Measurements from ENCODE around the gene AGBL3.
"Not testable (repeated sequence)": the region's sequence is repeated elsewhere in the genome, so short reads cannot be mapped to it uniquely, and the experiment has no call there.

The AGBL3 gene

DNA sequence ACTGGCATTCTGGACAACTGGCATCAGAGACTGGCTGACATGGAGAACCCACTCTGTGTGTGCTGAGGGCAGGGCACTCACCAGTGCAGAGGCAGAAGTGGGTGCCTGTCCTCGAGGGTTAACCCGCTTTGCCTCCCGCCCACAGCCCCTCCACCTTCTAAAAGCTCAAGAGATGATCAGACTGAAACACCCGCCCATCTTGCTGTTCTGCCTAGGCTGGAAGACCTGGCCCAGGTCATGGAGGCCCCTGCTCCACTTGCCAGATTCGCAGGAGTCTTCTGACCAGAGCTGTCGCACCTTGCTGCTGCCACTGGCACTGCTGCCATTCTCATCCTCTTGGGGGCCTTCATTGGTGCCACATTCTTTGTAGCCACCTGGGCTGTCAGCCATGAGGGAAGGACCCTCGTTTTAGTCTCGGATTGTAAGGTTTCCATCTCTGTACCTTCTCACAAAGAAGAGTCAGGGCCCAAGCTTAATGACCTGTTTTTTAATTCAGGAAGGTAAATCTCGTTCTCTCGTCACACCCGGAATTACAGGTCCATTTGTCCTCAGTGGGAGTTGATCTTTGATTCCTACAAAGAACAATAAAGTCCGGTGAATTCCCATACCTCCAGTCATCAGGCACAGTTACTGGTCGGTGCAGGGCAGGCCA lies 182.3 kb downstream of the AGBL3 start:
- H3K27me3 ChIP-seq (ENCODE audit: insufficient read depth, insufficient read length): no peaks in the 10 kb centered on the region
- no peak overlapping the region for H3K9ac ChIP-seq (ENCODE audit: insufficient read length, low read depth)
- no peak overlapping the region for H3K4me3 ChIP-seq (ENCODE audit: insufficient read length, low read depth)
- no peaks in the 10 kb centered on the region for H3K9me3 ChIP-seq (ENCODE audit: insufficient read depth, low read length)
- no peak for TF ChIP-seq SUZ12 (IDR thresholded peaks at IDR 0.05; ENCODE audit: extremely low read depth, insufficient read depth, insufficient read length)
- TF ChIP-seq ZNF274 (IDR thresholded peaks at IDR 0.05; ENCODE audit: low read depth, low read length): no peak
- no peak for TF ChIP-seq YY1 (IDR thresholded peaks at IDR 0.05; ENCODE audit: insufficient read depth, insufficient read length)
- peaks cover 53% of the 10 kb centered on the region for H3K36me3 ChIP-seq (ENCODE audit: insufficient read depth, insufficient read length, low read length)
- DNase-seq (ENCODE audit: low read depth, low spot score): no peak
- peaks cover 13% of the 10 kb centered on the region for H3K4me1 ChIP-seq (ENCODE audit: insufficient read depth, insufficient read length)

DNA sequence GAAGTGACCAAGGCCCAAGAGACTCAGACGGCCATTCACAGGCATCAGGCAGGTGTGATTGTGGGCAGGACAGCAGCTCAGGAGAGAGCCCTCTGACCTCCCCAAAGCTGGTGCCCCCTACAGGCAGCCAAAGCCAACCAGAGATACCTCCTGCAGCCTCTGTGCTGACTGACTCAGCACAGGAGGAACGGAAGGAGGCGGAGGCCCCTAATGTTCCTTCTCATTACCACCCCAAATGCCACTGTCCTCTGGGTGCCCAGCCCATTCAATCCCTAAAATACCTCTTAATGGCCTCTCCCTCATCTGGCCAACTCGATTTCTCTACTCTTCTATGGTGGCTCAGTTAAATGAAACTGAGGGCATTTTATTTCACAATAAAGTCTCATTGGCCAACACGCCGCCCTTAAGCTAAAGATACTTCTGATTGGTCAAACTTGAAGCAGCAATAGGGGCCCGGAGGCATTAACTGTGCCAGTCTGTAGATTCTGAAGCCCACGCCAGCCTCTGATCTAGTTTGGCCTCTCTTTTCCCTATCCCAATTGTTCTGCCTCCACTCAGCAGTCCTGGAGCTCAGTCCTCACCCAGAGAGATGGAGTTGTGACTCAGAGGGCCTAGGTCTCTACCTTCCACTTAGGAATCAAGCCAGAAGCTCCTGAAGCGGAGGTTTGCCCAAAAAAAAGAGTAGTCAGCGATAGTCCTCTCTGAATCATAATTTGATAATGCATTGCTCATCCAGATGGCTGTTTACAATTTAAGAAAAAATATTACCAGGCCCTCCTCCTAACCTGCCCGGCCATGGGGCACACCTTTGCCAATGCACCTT lies 183.0 kb downstream of the AGBL3 start:
- Histone ChIP-seq H3K27me3 (ENCODE audit: insufficient read depth, insufficient read length) (no peaks in the 10 kb centered on the region), H3K36me3 (ENCODE audit: insufficient read depth, insufficient read length, low read length) (peaks cover 47% of the 10 kb centered on the region), H3K4me3 (ENCODE audit: insufficient read length, low read depth) (peak overlapping the region; percentile 79), H3K4me1 (ENCODE audit: insufficient read depth, insufficient read length) (peaks cover 13% of the 10 kb centered on the region), H3K9ac (ENCODE audit: insufficient read length, low read depth) (peak overlapping the region; percentile 94), H3K9me3 (ENCODE audit: insufficient read depth, low read length) (no peaks in the 10 kb centered on the region)
- no peak for DNase-seq (ENCODE audit: low read depth, low spot score)
- TF ChIP-seq ZNF274 (IDR thresholded peaks at IDR 0.05; ENCODE audit: low read depth, low read length): no peak

DNA sequence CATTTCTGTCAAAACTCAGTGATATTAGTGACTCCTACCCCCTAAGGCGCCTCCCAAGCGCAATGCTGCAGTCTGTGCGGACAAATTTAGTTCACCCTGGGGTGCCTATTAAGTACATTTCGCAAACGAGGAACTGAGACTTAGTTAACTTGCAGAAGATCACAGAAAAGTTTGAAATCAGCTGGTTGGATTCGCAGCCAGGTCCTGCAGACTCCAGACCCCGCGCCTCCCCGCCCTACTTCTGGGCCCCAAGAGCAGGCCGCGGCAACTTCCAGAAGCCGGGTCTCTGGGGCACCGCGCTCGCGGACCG lies 183.6 kb downstream of the AGBL3 start:
- peaks cover 41% of the 10 kb centered on the region for H3K36me3 ChIP-seq (ENCODE audit: insufficient read depth, insufficient read length, low read length)
- no peak for DNase-seq (ENCODE audit: low read depth, low spot score)
- peaks cover 13% of the 10 kb centered on the region for H3K4me1 ChIP-seq (ENCODE audit: insufficient read depth, insufficient read length)
- no peaks in the 10 kb centered on the region for H3K27me3 ChIP-seq (ENCODE audit: insufficient read depth, insufficient read length)
- TF ChIP-seq SUZ12 (IDR thresholded peaks at IDR 0.05; ENCODE audit: extremely low read depth, insufficient read depth, insufficient read length) (no peak), ZNF274 (IDR thresholded peaks at IDR 0.05; ENCODE audit: low read depth, low read length) (no peak), YY1 (IDR thresholded peaks at IDR 0.05; ENCODE audit: insufficient read depth, insufficient read length) (no peak)
- peak overlapping the region; percentile 94 for H3K9ac ChIP-seq (ENCODE audit: insufficient read length, low read depth)
- H3K4me3 ChIP-seq (ENCODE audit: insufficient read length, low read depth): peak overlapping the region; percentile 79
- no peaks in the 10 kb centered on the region for H3K9me3 ChIP-seq (ENCODE audit: insufficient read depth, low read length)

DNA sequence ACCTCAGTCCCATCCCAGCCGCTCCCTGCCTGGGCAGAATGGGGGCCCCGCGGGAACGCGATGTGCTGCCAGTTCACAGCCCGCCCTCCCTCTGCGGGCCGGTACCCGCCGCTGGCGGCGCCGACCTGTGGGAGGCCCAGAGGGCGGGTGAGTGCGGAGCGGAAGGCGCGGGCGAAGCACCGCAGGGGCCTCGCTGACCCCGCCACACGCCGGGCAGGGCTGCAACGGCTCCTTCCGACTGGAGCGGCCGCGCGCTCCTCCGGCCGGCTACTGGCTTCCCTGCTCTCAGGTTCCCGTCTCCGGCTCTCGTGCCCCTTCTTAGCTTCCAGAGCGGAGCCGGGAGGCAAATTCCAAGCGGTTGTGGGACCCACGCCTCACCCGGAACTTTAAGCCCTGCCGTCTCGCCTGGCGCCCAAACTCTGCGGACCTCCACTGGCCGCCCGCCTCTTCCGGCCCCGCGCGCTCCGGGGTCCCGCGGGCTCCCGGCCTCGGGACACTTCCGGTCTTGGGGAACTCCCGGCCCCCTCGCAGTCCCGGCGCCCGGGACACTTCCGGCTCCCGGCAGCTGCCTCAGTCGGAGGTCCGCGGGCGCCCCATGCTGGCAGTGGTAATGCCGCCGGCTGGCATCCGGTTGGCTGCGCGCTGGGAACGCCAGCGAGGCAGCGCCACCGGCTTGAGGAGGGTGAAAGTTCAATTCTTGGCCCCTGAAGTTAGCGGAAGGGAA lies 184.1 kb downstream of the AGBL3 start, which contains the start of gene CYREN:
Gene CYREN, minus strand, starts transcription at position 434 of the 724 bp plus-strand sequence. CDS start 1,785 bp downstream, outside the sequence.
- Histone ChIP-seq H3K9ac (ENCODE audit: insufficient read length, low read depth) (peak within 1 kb of the TSS; percentile 94), H3K9me3 (ENCODE audit: insufficient read depth, low read length) (no peaks in the 10 kb centered on the region), H3K36me3 (ENCODE audit: insufficient read depth, insufficient read length, low read length) (peaks cover 36% of the 10 kb centered on the region), H3K4me1 (ENCODE audit: insufficient read depth, insufficient read length) (peaks cover 13% of the 10 kb centered on the region), H3K27me3 (ENCODE audit: insufficient read depth, insufficient read length) (no peaks in the 10 kb centered on the region), H3K4me3 (ENCODE audit: insufficient read length, low read depth) (peak within 1 kb of the TSS; percentile 79)
- TF ChIP-seq ZNF274 (IDR thresholded peaks at IDR 0.05; ENCODE audit: low read depth, low read length) (no peak), YY1 (IDR thresholded peaks at IDR 0.05; ENCODE audit: insufficient read depth, insufficient read length) (no peak), SUZ12 (IDR thresholded peaks at IDR 0.05; ENCODE audit: extremely low read depth, insufficient read depth, insufficient read length) (no peak)
- DNase-seq (ENCODE audit: low read depth, low spot score): peak; percentile 89

DNA sequence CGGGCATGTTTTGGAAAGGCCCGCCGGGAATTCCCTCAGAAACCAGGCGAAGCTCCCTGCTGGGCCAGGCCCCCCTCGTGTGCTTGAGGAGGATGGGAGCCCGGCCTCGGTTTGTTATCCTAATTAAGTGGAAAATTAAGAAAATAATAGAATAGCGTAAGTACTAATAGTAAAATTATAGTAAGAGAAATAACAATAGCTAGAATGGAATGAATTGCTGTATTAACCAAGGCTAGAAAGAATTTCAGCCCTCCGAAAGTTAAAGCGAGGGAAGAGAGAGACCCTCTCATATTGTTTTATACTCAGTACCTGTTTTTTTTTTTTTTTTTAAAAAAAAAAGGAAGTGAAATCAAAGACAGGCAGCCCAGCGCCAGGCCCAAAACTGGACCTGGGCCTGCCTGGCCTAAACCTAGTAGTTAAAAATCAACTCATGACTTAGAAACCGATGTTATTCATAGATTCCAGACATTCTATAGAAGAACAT lies 184.7 kb downstream of the AGBL3 start:
- Histone ChIP-seq H3K36me3 (ENCODE audit: insufficient read depth, insufficient read length, low read length) (peaks cover 30% of the 10 kb centered on the region), H3K4me1 (ENCODE audit: insufficient read depth, insufficient read length) (peaks cover 13% of the 10 kb centered on the region)
- not testable (repeated sequence) for DNase-seq (ENCODE audit: low read depth, low spot score); H3K9ac ChIP-seq (ENCODE audit: insufficient read length, low read depth); H3K4me3 ChIP-seq (ENCODE audit: insufficient read length, low read depth); H3K9me3 ChIP-seq (ENCODE audit: insufficient read depth, low read length); H3K27me3 ChIP-seq (ENCODE audit: insufficient read depth, insufficient read length)

DNA sequence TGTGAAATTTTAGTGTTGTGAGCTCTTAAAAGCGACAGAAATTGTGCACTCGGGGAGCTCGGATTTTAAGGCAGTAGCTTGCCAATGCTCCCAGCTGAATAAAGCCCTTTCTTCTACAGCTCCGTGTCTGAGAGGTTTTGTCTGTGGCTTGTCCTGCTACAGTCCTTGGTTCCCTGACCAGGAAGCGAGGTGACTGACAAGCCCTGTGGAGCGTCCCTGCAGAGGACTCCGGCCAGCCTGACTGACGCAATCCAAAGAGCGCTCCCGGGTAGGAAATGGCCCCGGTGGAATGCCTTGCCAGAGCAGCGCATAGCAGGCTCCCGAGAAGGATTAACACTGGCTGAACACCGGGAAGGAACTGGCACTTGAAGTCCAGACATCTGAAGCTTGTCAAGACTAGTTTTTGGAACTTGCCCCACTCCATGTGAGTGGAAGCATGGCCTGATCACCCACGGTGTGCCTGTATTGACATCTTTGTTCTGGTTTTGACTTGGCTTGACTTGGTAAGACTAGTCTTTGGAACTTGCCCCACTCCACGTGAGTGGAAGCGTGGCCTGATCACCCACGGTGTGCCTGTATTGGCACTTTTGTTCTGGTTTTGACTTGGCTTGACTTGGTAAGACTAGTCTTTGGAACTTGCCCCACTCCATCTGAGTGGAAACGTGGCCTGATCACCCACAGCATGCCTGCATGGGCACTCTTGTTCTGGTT lies 185.4 kb downstream of the AGBL3 start:
- Histone ChIP-seq H3K4me3 (ENCODE audit: insufficient read length, low read depth) (peak overlapping the region; percentile 8), H3K4me1 (ENCODE audit: insufficient read depth, insufficient read length) (peaks cover 13% of the 10 kb centered on the region), H3K36me3 (ENCODE audit: insufficient read depth, insufficient read length, low read length) (peaks cover 23% of the 10 kb centered on the region)
- H3K27me3 ChIP-seq (ENCODE audit: insufficient read depth, insufficient read length); H3K9me3 ChIP-seq (ENCODE audit: insufficient read depth, low read length); H3K9ac ChIP-seq (ENCODE audit: insufficient read length, low read depth); DNase-seq (ENCODE audit: low read depth, low spot score): not testable (repeated sequence)

DNA sequence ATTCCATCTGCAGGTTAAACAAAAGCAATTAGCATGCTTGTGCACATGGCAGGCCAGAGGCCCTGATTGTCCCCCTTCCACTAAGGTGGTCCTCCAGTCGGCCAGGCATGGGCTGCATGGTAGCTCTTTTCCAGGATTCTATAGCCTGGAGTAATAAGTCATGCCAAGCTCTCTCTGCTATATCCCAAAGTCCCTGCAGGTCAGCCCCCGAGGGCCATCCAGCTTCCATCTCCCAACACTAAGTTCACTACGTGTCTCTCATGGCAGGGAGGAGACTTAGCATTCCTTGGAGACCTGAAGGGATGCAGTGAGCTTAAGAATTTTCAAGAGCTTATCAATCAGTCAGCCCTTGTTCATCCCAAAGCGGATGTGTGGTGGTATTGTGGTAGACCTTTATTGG lies 187.6 kb downstream of the AGBL3 start:
- not testable (repeated sequence) for H3K36me3 ChIP-seq (ENCODE audit: insufficient read depth, insufficient read length, low read length); H3K4me3 ChIP-seq (ENCODE audit: insufficient read length, low read depth); DNase-seq (ENCODE audit: low read depth, low spot score); H3K27me3 ChIP-seq (ENCODE audit: insufficient read depth, insufficient read length); H3K9ac ChIP-seq (ENCODE audit: insufficient read length, low read depth)
- peaks cover 10% of the 10 kb centered on the region; the same call in 1 of the 2 replicates for H3K9me3 ChIP-seq (ENCODE audit: insufficient read depth, low read length)
- peaks cover 12% of the 10 kb centered on the region for H3K4me1 ChIP-seq (ENCODE audit: insufficient read depth, insufficient read length)
